Esophagus mucosa (tissue), 1 donor: ENCODE data around the gene MLLT1. TPM values are rescaled to one million over a fixed set of nuclear protein-coding genes. Genes with fewer than 3 reads are reported as not detected.

ENCODE experiments used
- ATAC-seq: fragments of 200-7000 bp; cut with Tn5 transposase; one replicate; pipeline ENCODE4 v1.9.1; 2020
- total RNA-seq: library from RNA; stranded (reverse); gene quantifications from one replicate; pipeline ENCODE4 v1.2.4, GENCODE V29; 2023
- donor health status: DM: yes; HTN: yes; CAD: no.

MLLT1 gene
- total RNA-seq, 1 donor from 2014 or later: 27.5 TPM

DNA sequence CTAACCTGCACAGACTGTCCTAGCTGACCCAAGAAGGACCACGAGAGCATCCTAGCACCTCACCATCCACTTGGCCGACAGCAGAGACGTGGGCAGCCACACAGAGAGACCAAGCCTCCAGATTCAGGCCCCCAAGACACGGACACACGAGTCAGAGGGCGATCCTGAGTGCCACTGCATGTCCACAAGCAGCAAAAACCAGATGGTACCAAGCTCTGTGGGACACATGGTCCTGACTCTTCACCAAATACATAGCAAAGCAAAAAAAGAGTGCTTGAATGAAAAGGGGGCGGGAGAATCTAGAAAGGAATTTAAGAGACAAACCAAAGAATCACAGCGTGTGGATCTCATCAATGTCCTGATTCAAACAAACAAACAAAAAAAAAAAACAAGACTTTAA is 45.2 kb downstream of the MLLT1 start:
- ATAC-seq: no peak

DNA sequence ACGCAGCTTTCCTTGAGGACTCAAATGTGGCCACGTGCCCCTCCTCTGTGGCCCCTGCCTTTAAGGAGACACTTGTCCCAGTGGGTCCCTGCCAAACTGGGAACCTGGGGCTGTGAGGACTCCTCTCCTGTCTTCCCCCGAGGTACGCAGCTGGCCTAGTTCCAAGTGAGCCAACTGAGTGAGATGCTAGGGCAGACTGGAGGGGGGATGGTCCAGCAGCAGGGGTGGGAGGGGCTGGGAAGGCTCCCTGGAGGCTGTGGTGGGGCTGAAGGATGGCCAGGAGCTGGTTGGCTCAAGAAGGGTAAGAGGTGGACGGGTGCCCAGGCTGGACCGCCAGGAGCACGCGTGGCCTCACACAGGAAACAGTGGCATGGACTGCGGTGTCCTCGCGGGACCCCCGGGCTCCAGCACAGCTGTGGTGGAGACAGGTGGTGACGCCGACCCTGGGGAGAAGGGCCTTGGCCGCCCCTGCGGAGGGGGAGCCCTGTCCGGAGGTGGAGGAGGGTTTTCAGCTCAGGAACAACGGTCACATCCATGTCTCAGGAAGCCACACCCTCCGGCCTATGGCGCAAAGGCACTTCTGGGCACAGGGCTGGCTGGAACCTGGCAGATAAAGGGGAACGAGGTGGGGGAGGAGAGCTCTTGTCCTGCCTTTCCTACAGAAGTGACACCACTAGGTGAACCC is 45.8 kb downstream of the MLLT1 start:
- ATAC-seq: no peak

DNA sequence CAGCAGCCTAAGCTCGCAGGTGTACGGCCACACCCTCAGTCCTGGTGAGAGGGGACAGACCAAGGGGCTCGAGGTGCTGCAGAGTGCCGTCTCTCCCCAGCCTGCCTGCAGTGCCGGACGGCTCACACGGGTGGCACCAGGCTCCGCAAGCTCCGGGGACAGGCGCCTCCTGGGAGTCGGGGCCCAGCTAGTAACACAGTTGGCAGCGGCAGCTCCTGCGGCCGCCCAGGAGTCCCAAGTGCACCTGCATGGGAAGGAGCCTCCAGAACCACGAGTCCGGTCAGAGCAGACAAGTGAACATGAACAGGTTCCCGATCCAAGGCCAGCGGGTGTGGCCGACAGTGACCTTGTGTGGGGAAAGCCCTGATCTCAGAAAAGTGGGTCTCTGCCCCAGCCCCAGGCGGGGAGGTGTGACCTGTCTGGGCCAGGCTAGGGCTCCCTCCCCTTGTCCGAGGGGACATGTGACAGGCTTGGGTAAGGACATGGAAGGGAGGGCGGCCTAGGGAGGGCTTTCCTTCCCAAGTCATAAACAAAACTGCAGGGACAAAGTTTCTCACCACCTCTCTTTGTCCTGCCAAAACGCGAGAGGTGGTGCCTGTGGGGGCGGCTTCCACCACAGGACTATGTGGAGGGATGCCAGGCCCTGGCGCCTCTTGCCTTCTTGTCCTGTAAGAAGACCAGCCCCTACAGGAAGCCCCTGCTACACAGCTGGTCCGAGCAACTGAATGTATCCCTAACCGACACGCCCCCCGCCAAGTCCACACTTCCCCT is 46.5 kb downstream of the MLLT1 start:
- ATAC-seq: no peak

DNA sequence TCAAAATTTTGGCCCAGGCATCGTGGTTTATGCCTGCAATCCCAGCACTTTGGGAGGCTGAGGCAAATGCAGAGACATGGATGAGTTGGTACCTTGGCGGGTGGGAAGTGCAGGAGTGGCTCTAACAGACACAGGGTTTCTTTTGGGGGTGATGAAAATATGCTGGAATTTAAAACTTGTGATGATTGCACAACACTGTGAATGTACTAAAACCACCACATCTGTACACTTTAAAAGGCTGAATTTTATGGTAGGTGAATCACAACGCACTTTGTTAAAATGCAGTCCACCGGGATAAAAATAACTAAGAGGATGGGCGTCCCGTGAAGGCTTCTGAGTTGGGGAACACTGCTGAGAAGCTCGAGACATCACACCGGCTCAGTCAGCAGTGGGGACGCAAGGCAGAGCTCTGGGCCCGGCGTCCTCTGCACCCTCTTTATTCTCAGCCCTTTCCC is 47.1 kb downstream of the MLLT1 start:
- ATAC-seq: no peak

DNA sequence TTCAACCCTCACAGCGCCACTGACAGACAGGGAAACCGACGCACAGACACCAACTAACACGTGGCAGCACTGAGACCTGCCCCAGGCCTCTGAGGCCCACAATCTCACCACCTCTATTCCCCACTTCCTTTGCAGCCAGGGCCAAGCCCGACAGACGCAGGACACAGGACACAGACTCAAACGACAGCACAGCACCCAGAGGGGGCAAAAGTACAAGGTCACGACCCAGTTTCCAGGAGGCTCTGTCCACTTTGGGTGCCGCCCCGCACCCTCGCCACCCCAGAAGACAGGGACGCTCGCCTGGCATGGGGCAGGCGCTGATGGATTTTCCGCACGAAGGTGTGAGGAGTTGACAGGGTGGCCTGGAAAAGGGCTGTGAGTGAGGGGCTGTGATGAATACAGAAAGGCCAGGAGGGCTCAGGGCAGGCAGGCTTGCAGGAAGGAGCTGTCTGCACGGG is 48.8 kb downstream of the MLLT1 start:
- no peak for ATAC-seq

DNA sequence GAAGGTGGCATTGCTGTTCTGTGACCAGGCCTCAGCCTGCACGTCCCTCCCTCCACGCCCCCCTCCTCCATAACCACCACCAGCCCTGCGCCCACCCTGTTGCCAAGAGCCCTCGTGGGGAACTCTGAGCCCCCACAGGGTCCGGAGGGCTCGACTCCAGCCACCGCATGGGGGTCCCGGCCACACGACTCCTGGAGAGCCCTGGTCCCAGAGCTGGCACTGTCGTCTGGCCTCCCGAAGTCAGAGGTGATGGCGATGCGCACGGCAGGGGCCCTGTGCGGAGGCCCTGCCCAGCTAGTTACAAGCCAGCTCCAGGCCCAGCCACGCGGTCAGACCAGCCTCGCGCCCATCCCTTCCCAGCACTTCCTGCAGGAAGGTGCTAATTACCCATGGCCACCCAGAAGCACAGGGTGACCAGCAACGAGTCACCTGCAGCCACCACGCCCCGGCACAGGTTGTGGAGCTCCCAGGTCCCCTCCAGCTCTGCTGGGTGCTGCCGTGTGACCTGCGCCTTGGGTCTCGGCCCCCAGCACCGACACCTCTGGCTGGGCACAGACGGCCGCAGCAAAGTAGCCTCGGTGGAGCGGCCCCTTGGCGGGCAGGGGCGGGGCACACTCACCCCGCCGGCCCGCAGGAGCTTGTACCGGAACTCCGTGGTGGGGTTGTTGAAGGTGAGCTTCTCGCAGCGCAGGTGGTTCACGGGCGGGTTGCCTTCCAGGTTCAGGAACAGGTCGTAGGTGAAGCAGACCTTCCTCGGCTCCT is 49.6 kb downstream of the MLLT1 start:
- peak; percentile 33 for ATAC-seq

DNA sequence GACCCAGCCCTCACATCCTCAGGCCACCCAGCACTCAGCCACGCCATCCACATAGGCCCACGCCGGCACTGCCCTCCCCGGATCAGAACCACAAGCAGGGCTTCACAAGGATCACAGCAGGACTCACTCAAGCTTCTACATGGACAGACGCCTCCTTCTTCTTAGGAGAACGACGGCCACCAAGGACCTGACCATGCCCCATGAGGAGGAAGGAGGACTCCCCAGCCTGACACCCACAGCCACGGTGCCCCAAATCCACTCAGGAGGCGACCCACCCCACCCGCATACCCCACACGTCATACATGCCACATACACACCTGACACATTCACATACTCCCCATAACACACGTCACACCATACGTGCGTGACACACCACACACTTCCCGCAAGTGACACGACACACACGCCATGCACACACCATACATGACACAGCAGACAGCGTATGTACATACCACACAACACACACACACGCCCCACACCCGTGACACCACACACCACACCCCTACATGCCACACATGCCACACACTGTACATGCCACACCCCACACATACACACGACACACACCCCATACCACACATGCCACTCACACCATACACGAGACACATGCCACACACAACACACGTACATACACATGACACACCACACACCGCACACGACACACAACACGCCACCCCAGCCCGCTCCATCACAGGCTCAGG is 50.4 kb downstream of the MLLT1 start:
- peak; percentile 32 for ATAC-seq

DNA sequence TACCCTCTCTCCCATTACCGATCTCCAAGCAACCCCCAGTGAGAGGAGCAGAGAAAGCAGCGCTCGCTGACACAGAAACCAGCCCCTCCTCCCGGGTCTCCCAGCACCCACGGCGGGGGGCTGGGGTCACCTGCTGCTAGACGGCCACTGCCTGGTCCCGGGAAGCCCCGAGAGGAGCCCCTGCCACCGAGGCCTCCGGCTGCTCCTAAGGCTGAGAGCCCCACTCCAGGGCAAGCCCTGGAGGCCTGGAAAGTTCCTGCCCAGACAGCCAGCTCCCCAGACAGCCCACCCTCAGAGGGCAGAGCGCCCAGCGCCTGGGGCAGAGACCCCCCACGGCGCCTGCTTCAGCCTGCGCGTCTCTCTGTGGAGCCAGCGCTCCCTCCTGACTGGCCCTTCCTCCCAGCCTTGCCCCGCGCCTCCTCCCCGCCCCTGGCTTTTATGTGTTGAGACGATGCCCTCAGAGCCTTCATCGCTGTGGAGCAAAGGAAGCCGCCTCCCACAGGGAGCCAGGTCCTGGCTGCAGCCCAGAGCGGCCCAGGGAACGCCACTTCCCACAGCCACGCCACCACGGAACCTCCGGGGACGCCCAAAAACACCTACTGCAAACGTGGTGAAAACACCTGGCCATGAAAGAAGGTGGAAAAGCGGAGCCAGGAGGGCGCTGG is 51.1 kb downstream of the MLLT1 start:
- no peak for ATAC-seq

DNA sequence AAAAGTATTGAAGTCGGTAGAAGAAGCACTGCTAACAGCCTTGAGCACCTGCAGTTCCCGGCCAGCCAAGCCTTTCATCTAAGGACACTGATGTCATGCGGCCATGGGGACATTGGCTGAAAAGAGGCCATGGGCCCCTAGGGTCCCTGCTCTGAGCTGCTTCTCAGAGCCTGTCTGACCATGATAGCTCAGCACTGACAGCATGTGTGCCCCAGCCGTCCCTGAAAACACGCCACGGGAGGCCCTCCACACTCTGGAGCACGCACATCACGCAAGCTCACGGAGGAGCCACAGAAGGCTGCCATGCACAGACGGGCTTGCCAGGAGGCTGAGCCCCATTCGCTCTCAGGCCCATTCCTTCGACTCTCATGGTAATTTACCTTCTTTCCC is 51.8 kb downstream of the MLLT1 start:
- no peak for ATAC-seq

DNA sequence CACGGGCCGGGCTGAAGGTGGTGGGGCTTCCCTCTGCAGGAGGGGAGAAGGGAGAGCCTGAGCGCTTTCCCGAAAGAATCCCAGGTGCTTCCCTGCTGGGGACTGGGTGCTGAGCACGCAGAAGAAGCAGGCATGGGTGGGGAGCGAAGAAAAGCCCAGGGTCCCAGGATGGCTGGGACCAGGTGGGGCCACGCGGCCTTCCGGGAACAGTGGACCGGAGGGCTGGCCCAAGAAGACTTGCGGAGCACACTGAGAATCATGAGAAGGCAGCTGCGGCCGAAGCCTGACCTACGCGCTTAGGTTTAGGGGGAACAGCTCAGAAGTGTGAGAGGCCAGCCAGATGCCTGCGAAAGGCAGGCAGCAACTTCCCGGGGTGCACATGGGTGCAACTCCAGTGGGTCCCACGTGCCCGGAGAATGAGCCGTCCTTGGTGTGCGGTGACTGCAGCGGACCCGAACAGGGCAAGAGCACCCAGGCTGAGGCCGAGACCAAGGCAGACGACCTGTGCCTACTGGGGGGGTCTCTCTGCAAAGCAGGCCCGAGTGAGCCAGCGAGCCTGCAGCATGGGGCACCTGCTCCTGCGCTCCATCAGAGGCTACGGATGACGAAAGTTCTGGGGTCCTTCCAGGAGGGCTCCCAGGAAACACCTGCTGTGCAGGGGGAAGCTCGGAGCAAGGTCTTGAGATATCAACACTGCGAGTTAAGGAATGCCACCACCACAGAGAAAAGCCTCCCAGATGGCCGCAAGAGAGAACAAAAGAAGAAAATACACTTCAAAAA is 52.4 kb downstream of the MLLT1 start:
- no peak for ATAC-seq

DNA sequence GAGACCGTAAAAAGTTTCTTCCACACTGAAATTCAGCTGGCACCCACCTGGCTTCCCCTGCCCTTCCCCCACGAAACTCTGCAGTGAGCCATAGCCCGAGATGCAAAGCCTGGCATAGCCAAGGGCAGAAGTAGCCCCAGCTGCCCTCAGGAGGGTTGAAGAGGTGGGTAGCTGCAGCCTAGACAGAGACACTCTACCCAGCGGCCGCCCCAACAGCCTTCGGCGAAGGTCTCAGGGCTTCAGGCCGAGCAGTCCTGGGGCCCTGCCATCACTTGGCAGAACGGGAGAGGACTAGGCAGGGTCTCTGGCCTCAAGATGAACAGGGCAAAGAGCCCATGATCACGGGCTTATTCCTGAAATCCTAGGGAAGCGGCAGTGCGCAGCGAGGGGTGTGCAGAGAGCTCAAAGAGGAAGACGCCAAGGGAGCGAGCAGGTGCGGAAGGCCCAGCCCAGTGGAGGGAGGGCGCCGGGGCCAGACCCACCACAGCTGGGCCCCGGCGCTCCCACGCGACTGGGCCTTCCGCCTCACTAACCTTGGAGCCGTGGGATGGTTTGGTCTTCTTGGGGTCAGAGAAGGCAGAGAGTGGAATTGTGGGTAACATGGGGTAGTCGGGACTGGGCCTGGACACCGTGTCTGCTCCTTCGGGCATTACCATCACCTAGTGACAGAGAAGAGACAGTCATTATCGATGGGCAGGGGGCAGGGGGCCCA is 53.2 kb downstream of the MLLT1 start:
- ATAC-seq: no peak

DNA sequence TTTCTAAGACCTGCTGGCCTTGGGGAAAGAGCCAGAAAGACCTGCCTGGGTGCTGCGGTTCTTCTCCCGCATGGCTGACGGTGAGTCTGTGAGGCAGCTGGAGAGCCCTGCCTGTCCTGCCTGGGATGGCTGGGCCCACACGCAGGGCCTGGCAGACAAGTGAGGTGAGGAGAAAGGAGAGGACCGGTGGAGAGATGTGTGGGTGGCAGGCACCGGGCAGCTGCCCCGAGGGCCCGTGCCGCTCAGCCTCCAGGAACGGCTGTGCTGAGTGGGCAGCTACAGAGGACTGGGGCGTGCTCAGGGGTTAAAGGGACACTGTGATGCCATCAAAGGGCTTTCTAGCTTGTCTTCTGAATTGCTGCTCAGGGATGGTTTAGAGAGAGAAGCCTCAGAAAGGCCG is 53.8 kb downstream of the MLLT1 start:
- ATAC-seq: no peak

DNA sequence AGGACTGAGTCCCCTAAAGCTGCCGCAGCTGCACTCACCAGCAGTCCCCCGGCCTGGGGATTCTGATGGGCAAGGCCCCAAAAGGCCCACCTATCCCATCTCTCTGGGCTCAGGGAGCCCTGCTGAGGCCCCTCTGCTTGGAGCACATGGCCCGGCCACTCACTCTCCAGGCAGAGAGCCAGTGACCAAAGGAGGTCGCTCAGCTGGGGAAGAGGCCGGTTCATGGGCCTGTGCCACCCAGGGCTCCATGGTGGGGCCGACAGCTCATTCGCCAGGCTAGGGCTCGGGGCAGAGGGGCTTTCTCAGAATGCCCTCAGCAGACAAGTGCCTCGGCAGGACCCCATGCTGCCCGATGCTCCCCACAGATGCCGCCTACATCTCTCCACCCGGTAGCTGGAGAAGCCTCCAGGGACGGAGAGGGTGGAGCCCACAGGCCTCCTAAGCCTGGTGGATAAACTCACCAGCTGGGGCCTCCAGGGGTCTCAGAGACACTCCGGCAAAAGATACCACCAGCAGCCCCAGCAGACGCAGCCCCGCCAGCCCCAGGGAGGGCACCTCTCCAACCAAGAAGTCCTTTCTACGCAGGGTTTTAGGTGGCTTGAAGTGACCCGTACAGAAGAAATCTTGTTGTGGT is 54.4 kb downstream of the MLLT1 start:
- ATAC-seq: no peak

DNA sequence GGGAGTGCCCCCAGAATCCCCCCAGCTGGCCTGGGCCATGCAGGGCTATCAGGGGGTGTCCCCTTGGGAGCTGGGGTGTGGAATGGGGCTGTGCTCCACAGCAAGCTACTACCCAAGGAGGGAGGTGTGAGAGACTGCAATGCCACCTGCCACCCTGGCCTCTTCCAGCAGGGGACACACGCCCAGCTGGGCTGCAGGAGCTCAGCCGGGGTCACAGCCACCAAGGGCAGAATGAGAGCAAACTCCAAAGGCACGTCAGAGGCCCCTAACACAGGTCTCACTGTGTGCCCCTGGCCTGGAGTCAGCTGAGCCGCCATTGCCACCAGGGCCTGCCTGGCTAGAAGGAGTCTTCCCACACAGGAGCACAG is 55.5 kb downstream of the MLLT1 start:
- ATAC-seq: no peak

DNA sequence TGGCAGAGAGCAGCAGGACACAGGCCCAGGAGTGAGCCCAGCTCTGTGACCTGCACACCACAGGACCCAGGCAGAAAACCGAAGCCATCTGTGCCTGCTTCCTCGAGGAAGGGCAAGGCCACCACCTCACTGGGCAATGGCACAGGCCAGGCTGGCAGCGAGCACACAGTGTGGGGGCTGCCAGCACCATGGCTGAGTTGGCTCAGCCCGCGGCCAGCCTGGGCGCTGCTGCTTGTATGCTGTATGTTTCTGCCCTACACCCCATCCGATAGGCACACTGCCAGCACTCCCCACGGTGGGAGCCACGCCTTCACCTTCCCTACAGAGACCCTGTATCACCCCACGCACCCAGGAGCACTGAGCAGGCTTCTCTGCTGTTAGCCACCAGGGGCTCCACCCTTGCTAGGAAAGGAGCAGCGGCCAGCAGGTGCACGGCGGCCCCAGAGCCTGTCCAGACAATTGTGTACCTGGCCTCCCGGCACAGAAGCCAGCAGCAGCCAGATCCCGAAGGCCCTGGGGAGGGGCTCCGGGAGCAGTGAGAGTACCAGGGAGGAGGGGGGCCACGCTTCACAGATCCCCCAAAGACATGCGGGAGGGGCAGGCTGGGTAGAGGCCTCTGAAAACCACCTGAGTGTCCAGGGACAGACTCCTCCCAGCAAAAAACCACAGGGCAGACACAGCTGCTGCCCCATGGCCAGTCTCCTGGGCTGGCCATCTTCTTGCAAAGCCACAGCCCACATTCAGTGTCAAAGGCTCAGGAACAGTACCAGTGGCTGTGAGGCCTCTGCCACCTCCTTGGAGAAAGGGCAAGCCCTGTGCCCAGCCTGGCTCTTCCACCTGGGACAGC is 56.1 kb downstream of the MLLT1 start:
- no peak for ATAC-seq

DNA sequence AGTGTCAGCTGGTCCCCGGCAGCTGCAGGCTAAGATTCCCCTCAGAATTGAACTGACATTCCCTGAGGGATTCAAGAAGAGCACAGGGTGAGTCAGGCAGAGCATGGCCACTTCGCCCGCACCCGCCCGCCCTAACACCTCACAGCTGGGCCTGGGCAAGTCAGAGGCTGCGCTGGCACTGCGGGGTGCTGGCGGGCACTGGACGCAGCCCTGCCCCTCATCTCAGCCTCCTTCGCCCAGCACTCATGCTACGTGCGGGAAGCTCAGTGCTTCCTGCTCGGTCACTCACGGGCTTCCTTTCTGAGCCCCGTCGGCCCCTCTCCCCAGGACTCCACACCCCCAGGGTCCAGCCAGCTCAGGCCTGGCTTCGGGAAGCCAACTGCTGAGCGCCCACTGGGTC is 56.9 kb downstream of the MLLT1 start:
- peak; percentile 56 for ATAC-seq

DNA sequence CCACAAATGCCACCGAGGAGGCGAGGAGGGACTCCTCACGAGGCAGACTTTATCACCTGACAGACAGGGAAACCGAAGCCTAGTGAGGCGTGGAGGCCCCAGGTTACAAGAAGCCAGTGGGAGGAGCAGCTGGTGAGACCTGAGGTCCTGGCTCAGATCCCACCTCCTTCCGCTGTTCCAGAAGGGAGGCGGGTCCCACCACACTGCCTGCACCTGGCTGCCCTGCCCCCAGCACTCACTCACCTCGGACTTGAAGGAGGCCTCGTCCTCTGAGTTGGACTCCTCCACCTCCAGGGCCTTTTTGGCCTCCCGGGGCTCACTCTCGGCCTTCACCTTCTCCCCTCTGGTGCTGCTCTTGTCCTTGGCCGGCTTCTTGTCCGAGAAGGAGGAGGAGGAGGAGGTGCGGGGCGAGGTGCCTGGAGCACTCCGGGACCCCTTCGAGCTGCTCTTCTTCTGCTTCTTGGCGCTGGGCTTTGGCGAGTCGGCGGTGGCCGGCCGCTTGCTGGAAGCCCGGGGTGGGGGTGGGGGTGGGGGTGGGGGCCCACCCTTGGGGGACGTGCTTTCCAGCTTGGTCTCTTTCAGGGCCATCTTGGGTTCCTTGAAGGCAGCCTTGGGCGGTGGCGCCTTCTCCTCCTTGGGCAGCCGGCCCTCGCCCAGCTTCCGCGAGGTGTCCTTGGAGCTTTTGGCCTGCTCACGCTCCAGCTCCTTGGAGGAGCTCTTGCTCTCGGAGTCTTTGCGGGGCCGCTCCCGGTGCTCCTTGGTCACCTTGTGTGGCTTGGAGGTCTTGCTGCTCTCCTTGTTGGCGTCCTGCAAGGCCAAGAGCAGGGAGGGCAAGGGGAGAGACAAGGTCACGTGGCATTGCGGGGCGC is 57.7 kb downstream of the MLLT1 start:
- no peak for ATAC-seq

DNA sequence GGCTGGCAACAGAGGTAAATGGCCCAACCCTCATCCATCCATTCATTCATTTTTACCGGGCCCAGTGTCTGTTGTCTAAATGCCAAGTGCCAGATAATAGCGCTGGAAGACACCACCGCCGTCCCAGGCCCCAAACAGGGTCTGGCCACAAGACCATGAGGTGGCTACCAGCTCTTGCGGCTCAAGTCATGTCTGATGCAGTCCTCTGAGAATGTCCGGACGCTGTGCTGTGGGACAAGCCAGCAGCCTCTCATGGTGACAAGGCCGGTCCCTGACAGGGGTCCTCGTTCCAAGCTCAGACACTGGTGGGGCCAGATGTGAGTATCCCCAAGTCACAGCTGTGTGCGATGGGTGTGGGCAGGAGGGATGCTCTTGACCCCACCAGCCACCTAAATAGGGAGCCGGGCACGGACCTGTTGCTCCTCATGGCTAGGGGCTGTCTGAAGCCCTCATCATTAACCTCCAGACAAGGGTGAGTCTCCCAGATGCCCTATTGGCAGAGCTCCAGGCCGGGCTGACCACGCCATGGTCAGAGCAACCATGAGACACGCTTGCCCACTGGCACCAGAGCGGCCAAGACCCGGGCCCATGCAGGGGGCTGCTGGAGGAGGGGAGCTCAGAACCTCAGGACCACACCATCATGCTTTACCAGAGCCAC is 58.4 kb downstream of the MLLT1 start:
- no peak for ATAC-seq
